NCI-H1436 (cell line): ENCODE data around the gene SCUBE3.

Experiments
- DNase-seq: peaks from one replicate; lab custom pipeline; 2025; lab: John Stamatoyannopoulos, UW

SCUBE3 gene

DNA sequence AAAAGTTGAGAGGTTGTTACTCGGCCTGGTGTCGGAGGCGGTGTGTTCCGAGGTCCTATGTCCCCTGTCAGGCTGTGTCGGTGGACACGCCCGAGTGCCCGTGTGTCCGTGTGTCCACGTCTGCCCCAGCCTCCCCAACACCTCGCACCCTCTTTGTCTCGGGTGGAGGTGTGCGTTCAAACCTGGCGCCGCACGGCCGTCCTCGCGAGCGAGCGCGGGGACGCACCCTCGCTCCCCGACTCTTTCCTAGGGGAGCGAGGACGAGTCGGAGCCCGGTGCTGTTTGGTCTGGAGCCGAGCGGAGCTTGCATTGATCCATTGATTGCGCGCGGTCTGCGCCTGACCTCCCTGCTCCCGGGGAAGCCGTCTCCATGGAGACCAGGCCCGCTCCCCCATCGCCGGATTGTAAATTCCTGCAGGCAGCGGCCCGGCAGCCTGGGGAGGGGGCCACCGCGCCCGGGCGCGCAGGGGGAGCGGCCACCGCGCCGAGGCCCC is 411 bp upstream of the SCUBE3 start:
- no peak for DNase-seq

DNA sequence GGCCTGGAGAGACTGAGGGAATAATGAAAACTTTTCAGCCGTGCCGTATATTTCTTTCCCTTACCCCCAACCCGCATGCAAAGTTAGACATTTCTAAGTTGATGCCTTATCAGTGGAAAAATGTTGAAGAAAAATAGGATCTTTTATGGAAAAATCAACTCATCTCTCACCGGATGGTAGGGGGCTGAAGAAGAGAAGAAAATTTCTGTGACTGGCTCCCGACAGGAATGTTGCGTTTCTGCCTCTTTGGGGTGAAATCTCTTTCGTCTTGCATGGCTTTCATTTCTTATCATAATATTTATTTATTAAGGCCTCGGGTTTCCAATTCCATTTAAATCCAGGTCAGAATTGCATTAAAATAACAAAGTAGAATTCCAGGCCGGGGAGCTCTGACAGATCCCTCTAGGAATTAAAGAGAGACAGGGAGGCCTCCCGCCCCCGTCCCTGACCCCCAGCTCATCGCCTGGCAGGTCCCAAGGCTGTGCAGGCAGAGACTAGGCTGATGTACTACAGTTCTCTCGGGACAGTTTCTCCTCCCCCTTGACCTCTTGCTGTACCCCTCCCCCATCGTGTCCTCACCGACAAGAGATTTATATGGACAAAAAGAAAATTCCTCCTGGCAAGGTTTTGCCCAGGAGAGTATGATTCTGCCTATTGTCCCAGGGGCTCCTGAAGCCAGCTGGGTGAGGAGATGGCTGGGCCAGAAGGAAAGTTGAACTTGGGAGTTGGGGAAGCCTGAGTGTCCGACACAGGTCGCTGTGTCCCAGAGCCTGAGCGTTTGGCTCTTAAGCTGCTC is 1.3 kb downstream of the SCUBE3 start:
- no peak for DNase-seq

DNA sequence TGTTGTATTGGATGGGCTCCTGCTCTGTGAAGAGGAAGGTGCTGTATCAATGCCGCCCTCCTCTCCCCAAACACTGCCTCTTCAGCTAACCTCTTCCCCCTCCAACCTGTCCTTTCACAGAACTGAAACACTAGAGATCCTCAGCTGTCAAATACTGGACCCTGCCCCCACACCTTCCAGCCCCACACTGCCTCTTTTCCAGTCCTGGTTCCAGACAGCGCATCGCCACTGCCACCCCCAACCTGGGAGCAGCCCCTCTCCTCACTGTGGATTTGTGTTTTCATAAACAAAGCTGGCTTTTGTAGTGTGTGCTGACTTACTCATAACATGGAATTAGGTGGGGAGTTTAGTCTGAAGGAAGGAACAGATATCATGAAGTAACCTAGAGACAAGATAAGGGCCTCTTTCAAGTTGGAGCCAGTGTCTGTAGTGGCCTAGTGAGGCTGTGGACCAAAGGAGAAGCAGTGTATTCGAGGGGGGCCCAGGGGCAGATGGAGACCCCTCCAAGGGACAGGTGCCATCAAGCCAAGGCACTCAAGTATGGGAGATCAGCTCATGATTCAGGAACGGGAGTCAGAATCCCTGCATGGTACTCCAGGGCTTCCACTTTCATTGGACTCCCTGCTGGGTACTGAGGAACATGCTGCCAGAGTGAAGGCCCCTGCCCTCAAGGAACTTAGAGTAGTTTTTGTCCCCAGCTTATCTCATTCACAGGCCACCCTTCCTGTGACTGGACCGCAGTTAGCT is 2.1 kb downstream of the SCUBE3 start:
- no peak for DNase-seq

DNA sequence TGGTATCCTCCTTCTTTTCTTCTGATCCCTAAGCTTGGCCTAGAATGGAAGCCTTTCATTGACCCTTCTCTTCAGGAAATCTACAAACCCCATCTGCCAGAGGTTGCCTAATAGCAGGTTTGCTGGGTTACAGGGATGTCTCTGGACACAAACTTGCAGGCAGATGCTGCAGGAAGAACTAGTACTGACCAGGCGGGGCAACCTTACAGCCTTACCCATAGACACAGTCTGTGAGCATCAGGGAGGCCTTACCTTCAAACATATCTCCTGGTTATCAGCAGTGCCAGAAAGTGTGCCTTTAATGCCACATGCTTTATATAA is 2.6 kb downstream of the SCUBE3 start:
- no peak for DNase-seq

DNA sequence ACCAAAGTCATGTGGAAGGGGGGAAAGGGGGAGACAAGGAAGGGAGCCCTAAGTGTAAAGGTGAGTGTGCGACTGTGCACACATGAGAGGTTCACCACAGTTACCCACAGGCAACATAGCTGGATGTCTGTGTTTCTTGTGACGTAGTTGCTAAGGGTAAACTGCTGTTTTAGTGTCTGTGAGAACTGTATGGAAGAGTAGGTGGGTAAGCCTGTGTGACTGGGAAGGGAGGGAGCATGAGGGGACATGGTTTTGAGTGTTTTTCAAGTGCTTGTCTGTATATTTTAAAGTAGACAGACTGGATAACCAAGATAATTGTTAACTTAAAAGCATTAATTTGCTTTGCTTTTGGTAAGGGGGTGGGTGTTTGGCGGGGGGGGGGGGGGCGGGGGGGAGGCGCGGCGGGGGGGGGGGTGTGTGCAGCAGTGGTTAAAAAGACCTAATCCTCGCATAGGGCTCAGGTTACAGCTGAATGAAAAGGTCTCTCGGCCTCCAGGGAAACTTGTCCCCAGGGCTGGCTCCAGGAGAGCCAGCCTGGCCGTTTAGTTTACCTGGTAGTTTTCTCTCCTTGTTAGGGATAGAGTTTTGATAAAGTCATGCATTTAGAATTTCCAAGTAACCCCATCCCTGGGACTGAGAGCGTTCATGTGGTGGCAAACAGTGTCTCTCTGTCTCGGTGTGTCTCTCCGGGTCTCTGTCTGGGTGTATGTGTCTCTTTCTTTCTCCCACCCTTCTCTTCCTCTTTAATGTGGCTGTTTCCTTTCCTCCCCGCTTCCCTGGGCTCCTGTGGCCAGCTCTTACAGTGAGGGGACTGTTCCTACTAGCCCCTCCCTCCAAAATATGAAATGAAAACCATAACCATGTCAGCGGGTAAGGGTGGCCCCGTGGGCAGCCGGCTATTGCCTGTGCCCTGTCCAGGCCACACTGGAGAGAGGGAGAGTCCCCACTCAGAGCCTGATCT is 3.4 kb downstream of the SCUBE3 start:
- peak; percentile 50 for DNase-seq

DNA sequence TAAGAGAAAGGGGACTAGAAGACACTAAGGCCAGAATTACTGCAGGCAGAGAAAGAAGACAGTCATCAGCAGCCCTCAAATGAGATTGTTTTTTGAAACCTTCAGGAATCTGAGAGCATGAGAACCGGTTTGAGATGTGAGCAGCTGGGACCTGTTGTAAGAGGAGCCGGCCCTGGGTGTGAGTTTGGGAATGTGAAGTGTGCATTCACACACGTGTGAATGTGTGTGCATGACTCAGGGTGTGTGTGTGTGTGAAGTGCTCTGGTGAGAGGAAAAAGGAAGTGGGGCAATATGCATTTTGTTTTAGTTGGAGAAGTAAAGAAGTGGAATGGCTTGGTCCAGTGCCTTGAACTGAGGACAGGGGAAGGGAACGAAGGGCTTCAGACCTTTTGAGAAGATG is 4.3 kb downstream of the SCUBE3 start:
- DNase-seq: no peak

DNA sequence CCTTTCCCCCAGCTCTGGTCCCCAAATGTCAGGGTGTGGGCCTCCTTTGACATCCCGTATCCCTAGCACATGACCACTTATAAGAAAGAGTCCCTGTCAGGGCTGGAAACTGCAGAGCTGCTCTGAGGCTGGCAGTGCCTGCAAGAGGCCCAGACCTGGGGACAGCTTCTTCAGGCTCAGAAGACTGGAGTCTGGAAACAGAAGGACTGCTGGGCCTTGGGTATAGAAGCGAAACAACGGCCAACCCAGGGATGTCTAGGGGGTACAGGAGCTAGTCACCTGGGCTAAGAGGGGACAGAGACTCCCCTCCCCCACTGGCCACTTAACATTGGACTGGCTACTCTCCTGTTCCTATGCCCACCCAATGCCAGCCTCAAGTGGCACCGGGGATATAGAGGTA is 4.7 kb downstream of the SCUBE3 start:
- DNase-seq: no peak

DNA sequence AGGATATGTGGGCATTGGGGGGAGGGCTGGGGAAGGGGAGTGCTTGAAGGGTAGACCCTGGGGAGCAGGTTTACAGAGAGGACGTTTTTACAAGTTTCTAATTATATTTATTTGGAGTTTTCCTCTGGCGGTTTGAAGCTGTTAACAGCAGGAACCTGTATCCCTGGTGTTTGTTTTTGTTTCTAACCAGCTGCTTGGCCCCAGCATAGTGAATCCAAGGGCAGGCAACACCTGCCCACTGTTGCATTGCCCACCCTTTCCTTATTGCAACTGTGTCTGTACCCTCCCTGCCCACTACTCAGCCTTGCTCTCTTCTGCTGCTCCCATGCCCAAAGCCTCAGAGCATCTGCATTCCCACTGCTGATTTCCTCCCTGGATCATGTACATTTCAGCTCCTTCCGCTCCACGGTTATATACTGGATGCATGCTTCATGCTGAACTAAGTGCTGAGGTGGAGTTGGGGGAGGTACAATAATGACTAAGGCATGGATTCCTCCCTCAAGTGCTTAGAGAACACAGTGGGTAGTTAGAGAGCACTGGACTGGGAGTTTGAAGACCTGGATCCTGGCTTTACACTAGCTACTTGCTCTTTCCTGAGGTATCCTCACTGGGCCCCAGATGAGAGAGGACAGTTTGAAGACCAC is 6.0 kb downstream of the SCUBE3 start:
- DNase-seq: no peak

DNA sequence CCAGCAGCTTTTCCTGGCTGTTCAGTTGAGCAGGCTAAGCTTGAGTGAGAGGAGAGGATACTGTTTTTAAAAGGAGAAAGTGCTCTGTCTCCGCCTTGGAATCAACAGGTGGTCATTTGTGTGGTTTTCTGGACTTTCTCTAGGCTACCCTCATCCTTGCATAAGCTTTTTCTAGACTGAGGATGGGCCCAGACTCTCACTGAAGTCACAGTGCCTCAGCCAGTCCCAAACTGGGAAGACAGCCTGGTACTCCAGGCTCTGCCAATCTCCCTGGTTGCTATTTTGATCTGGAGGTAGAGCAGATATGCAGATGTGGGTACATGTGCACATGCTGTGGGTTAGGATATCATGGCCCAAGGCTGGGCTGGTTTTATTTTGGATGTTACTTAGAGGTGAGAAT is 7.0 kb downstream of the SCUBE3 start:
- DNase-seq: no peak

DNA sequence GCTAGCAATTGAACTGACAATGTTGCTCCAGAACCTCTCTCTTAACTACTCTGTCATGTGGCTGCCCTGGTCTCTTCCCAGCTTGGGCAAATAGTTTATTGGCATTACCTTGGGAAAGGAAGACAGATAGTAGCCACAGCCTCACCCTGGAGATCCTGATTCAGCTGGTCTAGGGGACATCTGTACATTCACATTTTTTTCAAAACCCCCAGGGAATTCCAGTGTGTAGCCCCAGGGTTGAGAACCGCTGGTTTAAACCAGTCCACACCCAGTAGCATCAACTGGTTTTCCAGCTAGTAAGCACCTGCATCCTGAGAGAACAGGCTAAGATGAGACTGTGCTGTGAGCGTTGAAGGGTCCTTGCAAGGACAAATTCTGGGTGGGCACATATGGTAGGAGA is 9.6 kb downstream of the SCUBE3 start:
- DNase-seq: no peak

DNA sequence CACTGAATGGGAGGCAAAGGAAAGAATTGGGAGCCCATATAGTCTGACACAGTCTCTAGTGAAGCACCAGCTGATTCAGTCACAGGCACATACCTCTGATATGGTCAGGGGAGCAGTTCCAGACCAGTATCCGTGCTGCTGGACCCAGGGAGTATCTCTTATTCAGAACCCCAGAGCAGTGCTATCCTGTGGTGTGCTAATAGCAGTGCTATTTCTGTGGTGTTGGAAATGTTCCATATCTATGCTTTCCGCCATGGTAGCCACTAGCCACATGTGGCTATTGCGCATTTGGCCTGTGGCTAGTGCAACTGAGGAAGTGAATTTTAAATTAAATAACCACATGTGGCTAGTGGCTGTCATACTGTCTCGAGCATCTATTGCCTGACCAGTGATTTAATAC is 11.0 kb downstream of the SCUBE3 start:
- no peak for DNase-seq

DNA sequence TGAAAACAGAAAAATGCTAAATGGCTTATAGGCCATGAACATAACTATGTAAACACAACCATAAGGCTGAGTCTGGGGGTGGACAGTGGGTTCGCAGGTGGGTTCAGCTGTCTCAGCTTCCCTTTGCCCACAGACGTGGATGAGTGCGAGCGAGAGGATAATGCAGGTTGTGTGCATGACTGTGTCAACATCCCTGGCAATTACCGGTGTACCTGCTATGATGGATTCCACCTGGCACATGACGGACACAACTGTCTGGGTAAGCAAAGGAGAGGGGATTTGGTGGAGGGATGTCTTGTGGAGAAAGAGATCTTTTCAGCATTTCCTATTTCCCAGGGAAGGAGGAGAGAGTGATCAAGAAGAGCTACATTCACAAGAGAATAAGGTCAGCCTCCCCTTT is 14.7 kb downstream of the SCUBE3 start:
- DNase-seq: no peak

DNA sequence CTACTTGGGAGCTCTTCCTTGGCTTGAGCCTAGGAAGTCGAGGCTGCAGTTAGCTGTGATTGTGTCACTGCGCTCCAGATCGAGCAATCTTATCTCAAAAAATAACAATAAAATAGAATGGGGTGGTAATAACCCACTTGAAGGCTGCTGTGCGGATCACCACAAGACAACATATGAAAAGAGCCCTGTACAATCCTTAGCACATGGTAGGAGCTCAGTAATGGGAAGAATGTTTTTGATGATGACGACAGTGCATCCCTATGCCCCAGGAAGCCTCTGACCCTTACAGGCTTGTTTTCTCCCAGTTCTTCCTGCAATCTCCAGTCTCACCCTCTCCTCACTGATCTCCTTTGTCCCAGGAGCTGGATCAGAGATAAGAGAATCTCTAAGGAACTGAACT is 15.5 kb downstream of the SCUBE3 start:
- DNase-seq: no peak

DNA sequence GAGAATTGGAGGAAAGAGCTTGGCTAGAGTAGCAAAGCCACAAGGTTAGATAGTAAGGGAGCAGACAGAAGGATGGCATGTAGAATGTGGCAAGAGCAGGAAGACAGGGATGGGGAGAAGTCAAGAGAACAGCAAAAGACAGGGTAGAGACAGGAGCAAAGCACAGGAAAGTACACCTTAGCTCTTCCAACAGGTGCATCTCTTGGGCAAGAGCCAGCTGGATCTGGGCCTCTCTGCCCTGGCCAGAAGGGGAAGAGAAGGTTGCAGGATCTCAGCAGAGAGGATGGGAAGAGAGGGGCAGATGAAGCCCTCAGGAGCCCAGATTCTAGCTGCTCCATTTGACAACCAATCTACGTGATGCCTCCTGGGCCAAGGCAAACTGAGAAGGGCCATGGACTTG is 16.7 kb downstream of the SCUBE3 start:
- DNase-seq: no peak

DNA sequence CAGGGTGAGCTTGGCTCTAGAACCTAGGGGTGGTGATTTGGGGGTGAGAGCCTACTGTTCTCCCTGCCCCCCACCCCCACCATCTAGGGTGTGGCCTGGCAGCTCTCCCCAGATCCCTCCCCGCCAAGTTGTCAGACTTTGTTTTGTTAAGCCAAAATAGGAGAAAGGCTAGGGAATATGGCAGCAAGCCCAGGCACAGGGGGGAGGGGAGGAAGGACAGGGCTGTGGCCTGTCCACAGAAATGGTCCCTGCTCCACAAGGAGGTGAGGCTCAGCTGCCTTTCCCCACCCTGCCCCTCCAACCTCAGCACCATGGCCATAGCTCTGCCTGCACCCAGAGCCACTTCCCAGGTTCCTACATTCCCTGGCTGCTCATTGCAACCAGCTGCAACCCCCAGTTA is 17.2 kb downstream of the SCUBE3 start:
- no peak for DNase-seq

DNA sequence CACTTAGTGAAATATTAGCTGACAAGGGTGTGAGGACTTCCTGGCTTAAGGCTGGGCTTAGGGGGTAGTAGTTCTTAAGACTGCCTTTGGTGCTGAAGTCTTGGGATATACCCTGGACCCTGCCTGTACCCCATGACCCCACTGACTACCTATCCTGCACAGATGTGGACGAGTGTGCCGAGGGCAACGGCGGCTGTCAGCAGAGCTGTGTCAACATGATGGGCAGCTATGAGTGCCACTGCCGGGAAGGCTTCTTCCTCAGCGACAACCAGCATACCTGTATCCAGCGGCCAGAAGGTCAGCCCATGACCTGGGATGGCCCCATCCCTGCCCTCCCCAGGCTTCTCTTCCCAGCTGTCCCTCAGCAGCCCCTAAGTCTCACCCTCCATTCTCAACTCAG is 17.8 kb downstream of the SCUBE3 start:
- no peak for DNase-seq

DNA sequence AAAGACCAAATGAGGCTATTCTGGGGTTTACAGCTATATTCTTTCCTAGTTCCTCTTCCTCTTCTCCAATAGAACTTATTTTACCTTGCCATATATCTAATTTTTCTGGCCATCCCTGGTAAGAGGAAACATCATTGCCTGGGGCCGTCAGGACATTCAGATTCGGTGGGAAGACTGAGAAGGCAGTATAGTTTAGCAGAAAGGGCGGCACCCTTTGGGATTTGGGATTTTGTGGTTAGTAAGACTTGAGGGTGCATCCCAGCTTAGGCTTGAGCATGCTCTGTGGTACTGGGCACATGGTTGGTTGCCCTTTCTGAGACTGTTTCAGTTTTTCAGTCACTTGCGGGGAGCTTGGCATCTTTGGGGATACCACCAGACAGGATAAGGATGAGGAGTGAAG is 21.1 kb downstream of the SCUBE3 start:
- DNase-seq: no peak

DNA sequence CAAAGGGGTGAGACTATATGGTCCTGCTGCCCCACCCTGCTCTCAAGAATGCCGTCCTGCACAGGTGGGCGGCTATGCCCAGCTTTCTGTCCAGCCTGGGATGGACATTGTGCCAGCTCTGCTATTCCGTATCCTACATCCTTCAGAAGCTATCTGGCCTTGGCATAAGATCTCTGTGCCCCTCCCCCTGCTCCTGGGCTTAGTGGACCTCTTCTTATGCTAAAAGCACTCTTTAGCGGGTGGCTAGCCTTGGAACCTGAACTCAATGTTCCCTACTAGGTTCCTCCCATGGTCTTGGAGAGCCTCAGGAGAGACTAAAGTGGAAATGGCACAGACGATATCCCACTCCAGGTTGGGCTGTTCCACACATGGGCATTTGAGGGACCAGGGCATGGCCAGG is 22.5 kb downstream of the SCUBE3 start:
- no peak for DNase-seq

DNA sequence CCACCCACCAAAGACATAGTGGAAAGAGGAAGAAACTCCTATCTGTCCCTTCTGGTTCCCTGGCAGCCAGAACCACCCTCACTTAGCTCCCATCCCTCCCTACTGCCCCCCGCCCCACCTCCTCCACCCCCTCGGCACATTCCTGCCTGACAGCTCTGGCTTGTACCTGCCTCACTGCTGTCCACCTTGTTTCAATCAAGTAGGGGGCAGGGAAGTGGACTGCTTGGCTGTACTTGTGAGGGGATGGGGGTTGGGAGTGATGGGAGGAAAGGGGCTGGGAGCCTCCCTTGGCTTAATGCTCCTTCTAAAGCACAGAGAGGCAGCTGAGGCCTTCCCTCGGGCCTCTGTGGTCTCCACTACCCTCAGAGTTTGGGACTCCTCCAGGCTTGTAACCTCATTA is 23.7 kb downstream of the SCUBE3 start:
- no peak for DNase-seq

DNA sequence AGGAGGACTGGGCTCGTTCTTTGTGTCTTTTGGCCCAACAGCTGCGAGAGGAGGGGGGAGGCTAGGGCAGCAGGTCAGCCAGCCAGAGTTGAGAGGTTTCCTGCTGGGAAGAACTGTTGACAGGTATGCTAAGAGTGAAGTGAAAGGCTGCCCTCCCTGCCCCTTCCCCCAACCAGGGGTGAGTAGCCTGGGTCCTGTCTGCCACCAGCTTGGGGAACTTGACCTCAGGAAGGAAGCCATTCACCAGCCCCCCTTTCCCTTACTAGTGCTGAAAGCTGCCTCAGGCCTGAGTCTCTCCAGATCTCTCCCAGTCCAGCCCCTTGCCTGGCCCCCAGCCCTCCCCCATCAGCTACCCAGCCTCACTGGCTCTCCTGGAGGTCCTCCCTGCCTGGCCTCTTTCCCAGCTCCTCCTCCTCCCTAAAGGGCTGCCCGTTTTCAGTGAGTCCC is 25.1 kb downstream of the SCUBE3 start:
- no peak for DNase-seq

DNA sequence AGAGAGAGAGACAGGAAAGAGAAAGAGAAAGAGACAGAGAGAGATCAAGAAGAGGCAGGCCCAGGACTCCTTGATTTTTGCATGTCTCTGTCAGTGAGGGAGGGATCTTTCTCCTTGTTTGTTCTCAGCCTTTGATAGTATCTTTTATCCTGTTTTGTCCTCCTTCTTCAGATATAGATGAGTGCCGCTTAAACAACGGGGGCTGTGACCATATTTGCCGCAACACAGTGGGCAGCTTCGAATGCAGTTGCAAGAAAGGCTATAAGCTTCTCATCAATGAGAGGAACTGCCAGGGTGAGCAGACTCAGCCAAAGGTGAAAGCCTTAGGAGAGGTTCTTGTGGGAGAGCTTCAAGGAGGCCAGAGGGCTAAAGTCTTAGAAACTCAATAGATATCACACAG is 25.8 kb downstream of the SCUBE3 start:
- no peak for DNase-seq
